8988T (cell line): ENCODE data around the gene CTBP2.

Source experiments
- DNase-seq: peaks from one replicate; pipeline ENCODE4 v3.0.0; 2011

The CTBP2 gene

DNA sequence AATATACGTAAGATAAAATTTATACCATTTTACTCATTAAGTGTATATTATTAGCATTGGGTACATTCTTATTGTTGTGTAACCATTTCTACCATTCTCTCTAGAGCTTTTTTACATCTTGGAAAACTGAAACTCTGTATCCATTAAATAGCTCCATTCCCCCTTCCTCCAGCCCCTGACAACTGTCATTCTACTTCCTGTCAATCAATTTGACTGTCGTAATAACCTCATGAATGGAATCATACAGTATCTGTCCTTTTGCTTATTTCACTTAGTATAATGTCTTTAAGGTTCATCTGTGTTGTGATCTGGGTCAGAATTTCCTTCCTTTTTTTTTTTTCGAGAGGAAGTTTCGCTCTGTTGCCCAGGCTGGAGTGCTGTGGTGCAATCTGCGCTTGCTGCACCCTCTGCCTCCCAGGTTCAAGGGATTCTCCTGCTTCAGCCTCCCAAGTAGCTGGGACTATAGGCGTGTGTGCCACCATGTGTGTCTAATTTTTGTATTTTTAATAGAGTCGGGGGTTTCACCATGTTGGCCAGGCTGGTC, 202.9 kb downstream of the CTBP2 start:
- DNase-seq = no peak

DNA sequence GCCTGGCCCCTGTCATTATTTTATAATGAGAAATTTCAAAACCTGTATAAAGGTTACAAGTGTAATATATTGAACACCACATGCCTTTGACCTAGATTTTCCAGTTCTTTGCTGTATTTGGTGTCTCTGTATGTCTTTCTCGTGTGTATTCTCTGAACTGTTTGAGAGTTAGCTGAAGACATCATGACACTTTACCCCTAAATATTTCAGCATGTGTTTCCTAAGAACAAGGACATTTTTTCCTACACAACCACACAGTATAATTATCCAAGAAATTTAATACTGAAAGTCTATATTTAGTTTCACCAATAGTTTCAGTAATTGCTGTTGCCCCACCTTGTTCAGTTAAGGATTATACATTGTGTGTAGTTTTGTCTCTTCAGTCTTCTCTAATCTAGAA, 203.6 kb downstream of the CTBP2 start:
- no peak for DNase-seq

DNA sequence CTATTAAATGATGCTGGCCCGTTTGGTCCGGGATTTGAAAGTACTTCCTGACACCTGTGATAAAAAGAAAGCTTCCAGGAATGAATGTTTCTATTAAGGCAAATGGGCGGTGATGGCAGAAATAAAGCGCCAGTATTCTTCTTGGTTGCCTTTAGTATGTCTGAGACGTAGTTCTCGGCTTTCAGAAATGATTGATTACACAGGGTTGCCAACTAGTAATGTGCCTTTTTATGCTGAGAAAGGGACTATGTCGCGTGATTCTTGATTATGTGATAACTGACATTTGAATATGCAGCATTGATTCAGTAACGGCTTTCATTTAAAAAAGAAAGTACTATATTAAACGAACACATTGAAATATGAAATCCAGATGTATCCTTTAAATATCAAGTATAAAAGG, 204.5 kb downstream of the CTBP2 start:
- no peak for DNase-seq

DNA sequence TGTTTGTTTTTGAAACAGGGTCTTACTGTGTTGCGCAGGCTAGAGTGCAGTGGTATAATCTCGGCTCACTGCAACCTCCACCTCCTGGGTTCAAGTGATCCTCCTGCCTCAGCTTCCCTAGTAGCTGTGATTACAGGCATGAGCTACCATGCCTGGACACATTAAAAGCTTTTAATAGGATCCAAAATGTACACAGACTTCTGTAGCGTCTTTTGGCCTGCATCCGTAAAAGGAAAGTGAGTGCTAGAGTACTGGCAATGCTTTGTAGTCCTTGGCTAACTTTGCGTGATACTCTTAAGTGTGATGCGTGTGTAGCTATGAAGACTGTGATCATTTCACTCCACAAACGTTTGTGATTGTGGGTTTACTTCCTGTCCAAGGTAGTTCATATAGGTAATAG, 205.1 kb downstream of the CTBP2 start:
- DNase-seq = no peak

DNA sequence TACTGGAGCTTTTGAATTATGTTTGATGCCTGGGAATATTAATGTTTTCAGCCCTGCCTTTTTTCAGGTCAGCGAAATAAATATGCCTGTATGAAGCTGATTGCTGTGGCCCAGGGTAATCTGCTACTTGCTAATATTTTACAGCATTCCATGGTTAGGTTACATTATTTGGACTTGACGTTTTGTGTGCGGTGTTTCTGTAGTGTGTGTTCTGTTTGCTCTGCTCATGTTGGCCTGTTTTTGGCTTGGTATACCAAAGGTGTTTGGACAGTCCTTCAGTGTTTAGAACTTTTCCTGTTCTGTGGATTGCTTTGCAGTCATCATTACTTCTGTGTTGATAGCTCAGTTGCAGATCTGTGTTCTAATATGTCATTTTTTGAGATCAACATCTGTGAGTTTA, 206.9 kb downstream of the CTBP2 start:
- no peak for DNase-seq

DNA sequence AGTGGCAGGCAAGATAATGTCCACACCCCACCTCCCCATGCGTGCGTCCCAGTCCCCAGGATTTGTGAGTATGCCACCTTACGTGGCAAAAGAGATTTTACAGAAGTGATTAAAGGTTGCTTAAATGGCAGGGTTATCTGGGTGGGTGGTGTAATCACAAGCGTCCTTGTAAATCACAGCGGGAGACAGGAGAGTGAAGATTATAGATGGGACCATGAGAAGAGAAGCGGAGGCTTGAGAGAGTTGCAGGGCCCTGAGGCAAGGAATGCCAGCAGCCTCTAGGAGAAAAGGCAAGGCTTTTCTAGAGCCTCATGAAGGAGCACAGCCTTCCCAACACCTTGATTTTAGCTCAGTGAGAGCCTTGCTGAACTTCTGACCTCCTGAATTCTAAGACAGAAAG, 208.2 kb downstream of the CTBP2 start:
- DNase-seq = no peak

DNA sequence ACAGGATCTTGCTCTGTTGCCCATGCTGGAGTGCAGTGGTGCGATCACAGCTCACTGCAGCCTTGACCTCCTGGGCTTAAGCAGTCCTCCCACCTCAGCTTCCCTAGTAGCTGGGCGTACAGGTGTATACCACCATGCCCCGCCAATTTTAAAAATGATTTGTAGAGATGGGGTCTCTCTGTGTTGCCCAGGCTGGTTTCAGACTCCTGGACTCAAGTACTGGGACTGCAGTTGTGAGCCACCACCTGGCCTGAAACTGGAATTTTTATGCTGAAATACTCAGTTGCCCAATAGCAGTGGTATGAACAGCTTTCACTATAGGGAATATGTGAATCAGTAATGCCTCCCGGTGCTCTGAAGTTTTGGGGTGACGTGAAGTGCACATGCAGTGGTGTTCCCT, 210.8 kb downstream of the CTBP2 start:
- DNase-seq = no peak

DNA sequence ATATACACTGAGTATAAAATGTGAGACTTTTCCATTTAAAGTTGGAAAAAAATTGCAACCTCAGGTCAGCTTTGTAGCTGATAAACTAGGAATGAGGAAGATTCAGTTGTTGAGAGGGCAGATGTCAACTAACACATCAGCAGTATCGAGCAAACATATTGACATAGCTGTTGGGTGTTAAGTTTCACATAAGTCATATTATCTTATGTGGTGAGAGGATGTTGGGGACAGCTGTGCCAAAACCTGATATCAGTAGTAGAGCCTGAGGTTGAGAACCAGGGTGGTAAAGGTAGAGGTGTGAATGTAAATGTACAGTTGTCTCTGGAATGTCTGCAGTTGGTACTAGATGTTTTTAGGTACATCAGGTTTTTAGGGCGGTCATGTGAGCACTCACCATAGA, 213.4 kb downstream of the CTBP2 start:
- no peak for DNase-seq

DNA sequence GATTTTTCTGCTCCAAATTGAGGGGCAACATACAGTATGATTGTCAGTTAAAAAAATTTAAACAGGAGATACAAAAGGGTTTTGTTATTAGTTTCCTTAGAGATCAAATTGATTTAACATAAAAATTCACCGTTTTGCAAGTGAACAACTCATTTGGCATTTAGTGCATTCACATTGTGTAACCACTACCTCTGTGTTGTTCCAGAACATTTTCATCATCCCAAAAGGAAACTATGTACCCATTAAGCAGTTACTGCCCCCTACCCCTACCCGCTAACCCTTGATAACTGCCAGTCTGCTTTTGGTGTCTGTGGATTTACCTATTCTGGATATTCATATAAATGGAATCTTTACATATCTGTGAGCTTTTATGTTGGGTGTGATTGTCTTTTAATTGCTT, 215.4 kb downstream of the CTBP2 start:
- no peak for DNase-seq

DNA sequence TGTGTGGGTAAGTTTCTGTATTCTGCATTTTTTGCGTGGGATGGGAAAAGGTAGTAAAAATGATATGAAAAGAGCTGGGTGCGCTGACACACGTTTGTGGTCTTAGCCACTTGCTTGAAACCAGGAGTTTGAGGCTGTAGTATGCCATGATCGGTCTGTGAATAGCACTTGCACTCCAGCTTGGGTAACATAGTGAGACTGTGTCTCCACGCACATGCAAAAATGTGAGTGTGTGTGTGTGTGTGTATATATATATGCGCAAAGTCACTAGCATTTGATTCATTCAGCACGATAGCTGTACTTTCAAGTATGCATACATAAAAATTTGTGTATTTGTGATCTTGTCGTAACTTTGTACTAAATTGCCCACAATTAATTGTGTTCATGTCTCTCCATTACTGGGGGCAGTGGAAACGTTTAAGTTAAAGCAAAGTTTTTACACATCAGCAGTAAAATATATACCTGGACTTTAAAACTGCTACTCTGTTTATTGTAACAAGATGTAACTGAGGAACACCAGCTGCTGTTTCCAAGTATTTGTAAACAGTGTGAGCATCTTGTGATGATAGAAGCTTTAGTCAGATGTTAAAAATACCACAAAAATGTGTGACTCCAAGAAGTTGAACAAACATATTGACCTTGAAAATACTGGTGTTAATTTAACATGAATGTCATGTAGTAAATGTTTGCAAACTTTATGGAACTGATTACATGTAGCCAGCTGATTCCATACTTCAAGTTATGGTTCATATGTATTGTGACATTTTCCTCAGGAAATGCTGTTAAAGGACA, 216.9 kb downstream of the CTBP2 start:
- no peak for DNase-seq

DNA sequence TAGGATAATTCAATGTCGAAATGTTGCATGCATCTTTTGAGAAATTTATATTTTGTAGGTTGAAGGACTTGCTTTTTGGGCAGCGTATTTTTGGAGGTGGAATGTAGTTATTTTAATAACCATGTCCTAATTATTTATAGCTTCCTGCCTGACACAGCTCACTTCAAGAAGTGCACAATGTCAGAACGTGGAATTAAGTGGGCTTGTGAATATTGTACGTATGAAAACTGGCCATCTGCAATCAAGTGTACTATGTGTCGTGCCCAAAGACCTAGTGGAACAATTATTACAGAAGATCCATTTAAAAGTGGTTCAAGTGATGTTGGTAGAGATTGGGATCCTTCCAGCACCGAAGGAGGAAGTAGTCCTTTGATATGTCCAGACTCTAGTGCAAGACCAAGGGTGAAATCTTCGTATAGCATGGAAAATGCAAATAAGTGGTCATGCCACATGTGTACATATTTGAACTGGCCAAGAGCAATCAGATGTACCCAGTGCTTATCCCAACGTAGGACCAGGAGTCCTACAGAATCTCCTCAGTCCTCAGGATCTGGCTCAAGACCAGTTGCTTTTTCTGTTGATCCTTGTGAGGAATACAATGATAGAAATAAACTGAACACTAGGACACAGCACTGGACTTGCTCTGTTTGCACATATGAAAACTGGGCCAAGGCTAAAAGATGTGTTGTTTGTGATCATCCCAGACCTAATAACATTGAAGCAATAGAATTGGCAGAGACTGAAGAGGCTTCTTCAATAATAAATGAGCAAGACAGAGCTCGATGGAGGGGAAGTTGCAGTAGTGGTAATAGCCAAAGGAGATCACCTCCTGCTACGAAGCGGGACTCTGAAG, 217.8 kb downstream of the CTBP2 start:
- no peak for DNase-seq

DNA sequence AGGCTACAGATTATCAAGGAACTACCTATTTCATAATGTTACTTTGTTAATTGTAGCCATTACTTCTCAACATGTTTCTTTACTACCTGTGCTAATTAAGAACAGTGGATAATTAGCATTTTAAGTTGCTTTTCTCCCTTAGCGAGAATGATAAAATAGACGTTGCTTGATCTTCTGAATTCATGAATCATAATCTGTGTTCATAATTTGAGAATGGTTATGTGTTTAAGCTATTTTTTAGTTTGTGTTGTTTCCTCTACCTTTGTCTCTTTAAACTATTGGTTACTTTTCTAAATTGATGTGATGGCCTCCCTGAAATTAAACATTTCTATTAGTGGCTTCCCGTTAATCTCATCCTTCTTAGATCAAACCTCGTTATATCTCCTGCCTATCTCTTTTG, 218.5 kb downstream of the CTBP2 start, which contains the start of gene ZRANB1:
ZRANB1 (plus strand) TSS at position 301 of the 400 bp plus-strand sequence. CDS start 371 bp downstream, outside the sequence.
- no peak for DNase-seq

DNA sequence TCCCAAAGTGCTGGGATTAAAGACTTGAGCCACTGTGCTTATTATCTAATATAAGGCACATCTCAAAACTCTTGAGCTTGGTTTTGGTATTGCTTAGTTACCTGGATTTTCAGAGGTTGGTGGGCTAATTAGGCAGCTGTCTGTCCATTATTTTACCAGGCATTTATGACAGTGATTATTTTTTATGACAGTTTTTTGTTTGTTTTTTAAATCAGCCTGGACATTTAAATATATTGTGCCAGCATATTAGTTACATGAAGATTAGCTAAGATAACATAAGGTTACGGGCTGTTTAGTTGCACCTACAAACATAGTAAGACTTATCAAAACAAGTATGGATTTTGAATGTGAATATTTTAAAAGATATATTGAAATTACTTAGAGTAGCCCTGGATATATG, 221.1 kb downstream of the CTBP2 start:
- no peak for DNase-seq

DNA sequence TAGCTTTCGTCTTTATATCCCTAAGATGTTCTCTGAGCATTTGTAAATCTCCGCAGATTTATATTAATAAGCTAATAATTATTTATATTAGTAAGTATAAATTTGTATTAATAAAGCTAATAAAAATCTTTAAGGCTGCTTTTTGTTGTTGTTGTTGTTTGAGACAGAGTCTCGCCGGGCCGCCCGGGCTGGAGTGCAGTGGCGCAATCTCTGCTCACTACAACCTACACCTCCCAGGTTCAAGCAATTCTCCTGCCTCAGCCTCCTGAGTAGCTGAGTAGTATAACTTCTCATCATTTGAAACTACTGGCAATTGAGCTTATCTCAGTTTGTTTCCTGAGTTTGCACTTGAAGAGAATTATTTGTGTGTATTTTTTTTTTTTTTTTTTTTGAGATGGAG, 223.6 kb downstream of the CTBP2 start:
- DNase-seq = no peak

DNA sequence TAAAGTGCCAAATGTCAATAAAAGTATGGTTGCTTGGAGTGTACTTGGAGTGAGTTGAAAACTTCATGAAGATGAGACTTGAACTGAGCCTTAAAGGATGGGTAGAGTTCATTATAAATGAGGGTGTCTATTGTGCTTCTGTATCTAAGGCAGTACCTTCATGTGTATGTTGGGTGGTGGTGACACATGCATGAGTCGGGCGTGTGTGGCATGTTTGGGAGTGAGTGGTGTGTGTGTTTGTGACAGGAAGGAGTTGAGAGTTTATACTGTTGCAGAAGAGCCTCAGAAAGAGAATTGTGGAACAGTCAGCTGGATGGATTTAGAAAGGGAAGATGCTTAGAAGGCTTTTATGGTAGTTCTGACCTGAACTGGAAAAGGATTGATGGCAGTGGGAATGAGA, 224.4 kb downstream of the CTBP2 start:
- no peak for DNase-seq
